ENCODE results near the gene F7. TPM values are rescaled to one million over a fixed set of nuclear protein-coding genes. Genes with fewer than 3 reads are reported as not detected.

Gene F7
- total and polyA plus RNA-seq, 2 donors (not counting 3 experiments of a cell fraction or from before 2014, with no cell fraction given): not detected

GRCh38 chr13:113095146-113096051 lies 10.2 kb upstream of the F7 start:
- H3K9ac ChIP-seq (replicated peaks; ENCODE audit: extremely low read depth, insufficient read depth, low read length): no peak overlapping the region
- no peaks in the 10 kb centered on the region for H3K79me2 ChIP-seq (ENCODE audit: control insufficient read depth, insufficient read depth, low read length)
- intact Hi-C loops (cut with micrococcal nuclease): no loop called here
- H3K9me3 ChIP-seq (replicated peaks; ENCODE audit: control insufficient read depth, insufficient read depth, low read length): no peaks in the 10 kb centered on the region
- H4K20me1 ChIP-seq (replicated peaks; ENCODE audit: control insufficient read depth, extremely low read depth, insufficient read depth, low read length): no peaks in the 10 kb centered on the region
- ChIA-PET POLR2A (no interaction called here), CTCF (no interaction called here)
- no TSS peak for BruUV-seq (replicated peaks)
- H2AFZ ChIP-seq (ENCODE audit: low read depth, low read length): no peak overlapping the region
- H3K4me3 ChIP-seq (replicated peaks in 1 of 3; ENCODE audit: insufficient read depth in 1 of 3, low read depth in 1 of 3, low read length in 3 of 3): no peak overlapping the region
- H3K36me3 ChIP-seq (ENCODE audit: control insufficient read depth in 2 of 2, extremely low read depth in 1 of 2, insufficient read depth in 2 of 2, low read length in 2 of 2): no peaks in the 10 kb centered on the region
- DNase-seq (ENCODE audit: low read depth, low spot score): no peak
- no peak overlapping the region for H3K4me2 ChIP-seq (ENCODE audit: insufficient read depth, low read length)
- dilution Hi-C loops (cut with MboI; ENCODE audit: extremely low pct_ligation_motif_present, low sequenced_read_pairs): no loop called here
- no peaks in the 10 kb centered on the region for H3K9me1 ChIP-seq (replicated peaks; ENCODE audit: control insufficient read depth, extremely low read depth, insufficient read depth, low read length)
- no peak for FAIRE-seq
- no peak overlapping the region for H3K27ac ChIP-seq (ENCODE audit: insufficient read depth, low read depth, low read length)
- no peaks in the 10 kb centered on the region for H3K4me1 ChIP-seq (ENCODE audit: control insufficient read depth, extremely low read depth, insufficient read depth, low read length)
- H3K27me3 ChIP-seq (ENCODE audit: control insufficient read depth in 2 of 2, insufficient read depth in 2 of 2, low read length in 2 of 2): no peaks in the 10 kb centered on the region
- TF ChIP-seq MYC (IDR thresholded peaks at IDR 0.05; ENCODE audit: low read depth, low read length): no peak
- no peak for TF ChIP-seq POLR2A (IDR thresholded peaks at IDR 0.05; ENCODE audit: low read depth, low read length)
- no peak for TF ChIP-seq GATA2 (IDR thresholded peaks at IDR 0.05; ENCODE audit: insufficient read depth, insufficient read length, low read depth, low read length)
- no peak for TF ChIP-seq EZH2 (IDR thresholded peaks at IDR 0.05; ENCODE audit: borderline replicate concordance, low read depth, low read length, severe bottlenecking)
- no peak for TF ChIP-seq CTCF (IDR thresholded peaks at IDR 0.05; ENCODE audit: extremely low read depth in 1 of 2, insufficient read depth in 1 of 2, low read depth in 1 of 2, low read length in 2 of 2)
- TF ChIP-seq MAX (IDR thresholded peaks at IDR 0.05; ENCODE audit: insufficient read depth, insufficient read length): no peak
- no peak for TF ChIP-seq JUN (IDR thresholded peaks at IDR 0.05; ENCODE audit: borderline replicate concordance, insufficient read depth, insufficient read length, low read depth)
